ENCODE data around the gene ENTPD6.
A peak's percentile ranks its signal among the peaks of the same experiment; 100 is the strongest.
"Not testable (repeated sequence)": the region's sequence is repeated elsewhere in the genome, so short reads cannot be mapped to it uniquely, and the experiment has no call there.

ENTPD6 gene

DNA sequence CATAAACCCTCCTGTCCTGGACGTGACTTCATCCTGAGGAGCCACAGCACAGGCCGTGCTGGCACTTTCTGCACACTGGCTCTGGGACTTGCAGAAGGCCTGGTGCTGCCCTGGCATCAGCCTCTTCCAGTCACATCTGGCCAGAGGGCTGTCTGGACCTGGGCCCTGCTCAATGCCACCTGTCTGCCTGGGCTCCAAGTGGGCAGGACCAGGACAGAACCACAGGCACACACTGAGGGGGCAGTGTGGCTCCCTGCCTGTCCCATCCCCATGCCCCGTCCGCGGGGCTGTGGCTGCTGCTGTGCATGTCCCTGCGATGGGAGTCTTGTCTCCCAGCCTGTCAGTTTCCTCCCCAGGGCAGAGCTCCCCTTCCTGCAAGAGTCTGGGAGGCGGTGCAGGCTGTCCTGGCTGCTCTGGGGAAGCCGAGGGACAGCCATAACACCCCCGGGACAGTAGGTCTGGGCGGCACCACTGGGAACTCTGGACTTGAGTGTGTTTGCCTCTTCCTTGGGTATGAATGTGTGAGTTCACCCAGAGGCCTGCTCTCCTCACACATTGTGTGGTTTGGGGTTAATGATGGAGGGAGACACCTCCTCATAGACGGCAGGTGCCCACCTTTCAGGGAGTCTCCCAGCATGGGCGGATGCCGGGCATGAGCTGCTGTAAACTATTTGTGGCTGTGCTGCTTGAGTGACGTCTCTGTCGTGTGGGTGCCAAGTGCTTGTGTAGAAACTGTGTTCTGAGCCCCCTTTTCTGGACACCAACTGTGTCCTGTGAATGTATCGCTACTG is 30.3 kb downstream of the ENTPD6 start:
- no peak for DNase-seq

DNA sequence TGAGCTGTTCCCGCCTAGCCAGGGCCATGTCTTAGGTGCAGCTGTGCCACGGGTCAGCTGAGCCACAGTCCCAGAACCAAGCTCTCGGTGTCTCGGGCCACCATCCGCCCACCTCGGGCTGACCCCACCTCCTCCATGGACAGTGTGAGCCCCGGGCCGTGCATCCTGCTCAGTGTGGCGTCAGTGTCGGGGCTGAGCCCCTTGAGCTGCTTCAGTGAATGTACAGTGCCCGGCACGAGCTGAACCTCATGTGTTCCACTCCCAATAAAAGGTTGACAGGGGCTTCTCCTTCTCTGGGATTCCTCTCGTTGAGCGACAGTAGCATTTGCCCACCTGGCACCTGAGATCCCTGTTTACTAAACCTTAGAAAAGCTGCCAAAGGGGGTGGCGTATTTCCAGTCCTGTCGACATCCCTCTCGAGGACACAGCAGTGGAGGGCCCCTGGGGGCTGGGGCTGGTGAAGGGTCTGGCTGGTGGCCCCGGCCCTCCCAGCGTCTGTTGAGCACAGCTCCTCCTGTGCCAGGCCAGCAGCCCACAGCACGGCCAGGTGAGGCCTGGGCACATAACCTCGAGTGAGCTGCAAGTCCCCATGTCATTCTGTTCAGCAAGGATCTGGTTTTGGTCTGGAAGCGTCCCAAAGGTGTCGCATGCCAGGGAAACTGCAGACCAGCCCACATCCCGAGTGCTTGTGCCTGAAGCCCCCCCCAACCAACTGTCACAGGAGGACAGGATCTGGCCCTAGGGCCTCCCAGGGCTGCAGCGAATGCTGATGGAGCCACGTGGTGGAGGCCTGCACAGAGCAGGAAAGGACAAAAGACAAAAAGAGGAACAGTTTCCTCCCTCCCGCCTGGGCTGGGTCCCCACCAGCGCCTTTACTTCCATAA is 31.2 kb downstream of the ENTPD6 start:
- peak; percentile 41 for DNase-seq

DNA sequence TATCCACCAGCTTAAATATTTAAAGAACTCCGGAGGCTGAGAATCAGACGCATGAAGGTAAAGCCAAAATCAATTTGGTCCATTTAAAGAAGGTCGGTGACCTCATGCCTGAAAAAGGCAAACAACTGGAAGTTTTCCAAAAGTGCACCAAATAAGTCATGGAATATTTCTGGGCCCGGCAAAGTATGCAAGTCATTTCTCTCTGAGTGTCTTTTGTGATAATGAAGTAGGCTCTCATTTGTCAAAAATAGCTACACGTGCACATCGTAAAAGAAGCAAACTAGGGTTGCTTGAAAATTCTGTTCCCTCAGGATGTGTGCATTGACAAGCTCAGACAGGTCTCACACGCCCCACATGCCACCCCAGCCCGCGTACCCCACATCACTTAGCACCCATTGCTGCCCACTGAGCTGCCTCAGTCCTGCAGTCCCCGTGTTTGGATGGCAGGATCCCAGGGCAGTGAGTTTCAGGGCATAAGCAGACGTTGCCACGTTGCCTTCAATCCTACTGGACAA is 31.9 kb downstream of the ENTPD6 start:
- no peak for DNase-seq

DNA sequence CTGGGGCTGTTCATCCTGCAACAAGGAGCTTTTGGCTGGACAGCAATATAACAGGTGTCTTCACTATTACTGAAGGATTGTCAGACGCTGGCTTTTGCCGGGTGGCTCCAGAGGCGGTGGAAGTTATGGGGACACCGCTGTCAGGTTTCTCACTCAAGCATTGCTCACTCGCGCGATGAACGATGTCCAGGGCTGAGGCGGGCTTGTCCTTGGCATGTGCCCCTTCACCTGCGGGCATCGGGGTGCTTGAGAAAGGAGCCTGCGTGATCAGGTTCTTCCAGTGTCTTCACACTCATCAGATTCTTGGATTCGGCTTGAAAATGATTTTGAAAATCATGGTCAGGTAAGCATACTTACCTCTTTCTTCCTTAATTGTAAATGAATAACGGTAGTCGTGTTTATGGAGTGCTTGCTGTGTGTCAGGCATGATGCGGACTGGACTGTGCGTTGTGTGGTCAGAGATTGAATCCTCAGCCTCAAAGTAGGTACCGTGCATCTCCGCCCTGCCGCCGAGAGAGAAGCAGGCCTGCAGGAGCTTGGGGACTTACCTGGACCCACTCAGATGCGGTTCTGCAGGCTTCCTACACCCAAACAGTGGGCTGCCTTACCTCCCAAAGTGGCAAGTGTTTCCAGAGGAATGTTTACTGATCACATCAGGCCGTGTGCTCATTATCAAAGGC is 34.1 kb downstream of the ENTPD6 start:
- DNase-seq = no peak

DNA sequence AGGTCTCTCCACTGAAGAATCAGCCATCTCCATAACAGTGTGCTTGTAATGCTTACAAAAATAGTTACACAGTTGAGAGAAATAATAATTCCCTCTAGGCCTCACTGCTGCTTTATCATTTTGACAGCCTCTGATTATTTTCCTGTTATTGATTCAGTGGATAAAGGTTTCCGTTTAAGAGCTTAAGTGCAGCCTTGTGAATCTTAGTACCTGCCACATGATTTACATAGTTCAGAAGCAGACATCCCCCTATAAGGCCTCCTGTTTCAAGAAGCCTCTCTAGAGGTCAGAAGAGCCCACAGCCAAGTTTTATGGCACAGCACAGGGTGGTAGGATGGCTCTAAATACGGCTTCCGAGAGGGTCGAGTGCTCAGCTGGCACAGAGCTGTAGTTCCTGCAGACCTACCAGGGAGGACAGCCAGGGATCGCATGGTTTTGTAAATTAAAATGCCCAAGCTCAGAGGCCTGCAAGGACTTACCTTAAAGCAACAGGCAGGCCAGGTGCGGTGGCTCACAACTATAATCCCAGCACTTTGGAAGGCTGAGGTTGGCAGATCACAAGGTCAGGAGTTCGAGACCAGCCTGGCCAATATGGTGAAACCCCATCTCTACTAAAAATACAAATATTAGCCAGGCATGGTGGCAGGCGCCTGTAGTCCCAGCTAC is 34.8 kb downstream of the ENTPD6 start:
- no peak for DNase-seq

DNA sequence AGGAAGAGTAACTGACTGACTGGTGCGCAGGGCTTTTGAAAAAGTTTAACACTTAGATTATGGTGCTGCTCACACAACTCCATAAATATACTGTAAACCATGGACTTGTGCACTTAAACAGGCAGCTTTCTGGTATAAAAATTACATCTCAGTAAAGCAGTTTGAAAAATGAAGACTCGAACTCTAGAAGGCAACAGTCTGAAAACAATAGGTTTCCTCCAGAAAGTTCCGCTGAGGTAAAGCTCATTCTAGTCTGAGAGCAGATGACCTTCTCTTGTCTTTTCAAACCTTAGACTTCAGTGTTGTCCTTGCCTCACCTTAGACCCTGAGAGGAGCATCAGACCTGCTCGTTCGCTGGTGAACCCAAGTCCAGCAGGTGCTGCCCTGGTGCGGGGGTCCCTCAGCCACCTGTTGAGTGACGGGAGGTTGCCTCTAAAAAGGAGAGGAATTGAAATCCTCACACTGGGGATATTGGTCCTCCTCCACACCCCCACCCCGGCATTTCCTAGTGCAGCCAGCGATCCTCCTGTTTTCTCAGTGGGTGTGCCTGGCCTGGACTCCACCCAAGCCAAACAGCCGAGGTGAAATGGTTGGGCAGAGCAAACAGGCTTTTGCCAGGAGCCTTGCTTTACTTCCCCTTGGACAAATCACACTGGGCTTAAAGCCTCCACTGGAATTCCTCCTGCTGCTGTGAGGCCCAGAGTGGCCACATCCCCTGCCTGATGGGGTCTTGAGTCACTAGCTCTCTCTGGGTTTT is 37.7 kb downstream of the ENTPD6 start:
- no peak for DNase-seq

DNA sequence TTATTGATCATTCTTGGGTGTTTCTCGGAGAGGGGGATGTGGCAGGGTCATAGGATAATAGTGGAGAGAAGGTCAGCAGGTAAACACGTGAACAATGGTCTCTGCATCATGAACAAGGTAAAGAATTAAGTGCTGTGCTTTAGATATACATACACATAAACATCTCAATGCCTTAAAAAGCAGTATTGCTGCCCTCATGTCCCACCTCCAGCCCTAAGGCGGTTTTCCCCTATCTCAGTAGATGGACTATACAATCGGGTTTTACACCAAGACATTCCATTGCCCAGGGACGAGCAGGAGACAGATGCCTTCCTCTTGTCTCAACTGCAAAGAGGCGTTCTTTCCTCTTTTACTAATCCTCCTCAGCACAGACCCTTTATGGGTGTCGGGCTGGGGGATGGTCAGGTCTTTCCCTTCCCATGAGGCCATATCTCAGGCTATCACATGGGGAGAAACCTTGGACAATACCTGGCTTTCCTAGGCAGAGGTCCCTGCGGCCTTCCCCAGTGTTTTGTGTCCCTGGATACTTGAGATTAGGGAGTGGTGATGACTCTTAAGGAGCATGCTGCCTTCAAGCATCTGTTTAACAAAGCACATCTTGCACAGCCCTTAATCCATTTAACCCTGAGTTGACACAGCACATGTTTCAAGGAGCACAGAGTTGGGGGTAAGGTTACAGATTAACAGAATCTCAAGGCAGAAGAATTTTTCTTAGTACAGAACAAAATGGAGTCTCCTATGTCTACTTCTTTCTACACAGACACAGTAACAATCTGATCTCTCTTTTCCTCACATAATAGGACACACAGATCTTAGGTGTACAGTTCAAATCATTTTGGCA is 38.7 kb downstream of the ENTPD6 start:
- not testable (repeated sequence) for DNase-seq

DNA sequence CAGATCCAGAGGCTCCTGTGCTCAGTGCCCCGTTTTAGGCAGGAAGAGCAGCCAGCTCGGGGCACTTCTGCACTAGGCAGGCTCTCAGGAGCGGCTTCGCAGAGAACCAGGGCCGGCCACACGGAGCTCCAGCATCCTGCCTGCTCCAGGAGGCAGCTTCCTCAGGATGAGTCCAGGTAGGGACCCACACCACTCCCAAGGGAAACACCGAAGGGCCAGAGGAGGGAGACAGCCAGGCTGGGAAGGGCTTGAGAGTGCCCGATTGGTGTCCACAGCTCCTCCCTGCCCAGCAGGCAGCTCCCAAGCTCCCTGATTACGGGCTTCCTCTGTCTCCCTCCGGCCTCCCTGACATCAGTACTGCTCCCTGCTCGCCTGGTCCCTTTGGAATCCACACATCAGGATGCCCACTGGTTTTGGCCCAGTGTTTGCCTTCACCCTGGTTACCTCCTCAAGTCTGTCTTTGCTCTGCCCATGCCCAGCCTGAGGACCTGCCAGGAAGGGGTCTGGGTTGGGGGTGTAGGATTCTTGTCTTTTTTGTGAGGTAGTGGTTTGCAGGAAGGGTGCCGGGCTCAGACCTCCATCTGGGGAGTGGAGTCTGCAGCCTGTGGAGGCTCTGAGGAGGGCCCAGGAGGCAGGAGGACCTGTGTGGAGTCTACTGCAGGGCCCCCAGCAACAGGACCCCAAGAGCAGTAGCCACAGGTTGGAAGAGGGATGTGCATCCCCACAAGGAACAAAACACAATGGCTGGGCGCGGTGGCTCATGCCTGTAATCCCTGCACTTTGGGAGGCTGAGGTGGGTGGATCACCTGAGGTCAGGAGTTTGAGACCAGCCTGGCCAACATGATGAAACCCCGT is 41.2 kb downstream of the ENTPD6 start:
- DNase-seq = no peak

DNA sequence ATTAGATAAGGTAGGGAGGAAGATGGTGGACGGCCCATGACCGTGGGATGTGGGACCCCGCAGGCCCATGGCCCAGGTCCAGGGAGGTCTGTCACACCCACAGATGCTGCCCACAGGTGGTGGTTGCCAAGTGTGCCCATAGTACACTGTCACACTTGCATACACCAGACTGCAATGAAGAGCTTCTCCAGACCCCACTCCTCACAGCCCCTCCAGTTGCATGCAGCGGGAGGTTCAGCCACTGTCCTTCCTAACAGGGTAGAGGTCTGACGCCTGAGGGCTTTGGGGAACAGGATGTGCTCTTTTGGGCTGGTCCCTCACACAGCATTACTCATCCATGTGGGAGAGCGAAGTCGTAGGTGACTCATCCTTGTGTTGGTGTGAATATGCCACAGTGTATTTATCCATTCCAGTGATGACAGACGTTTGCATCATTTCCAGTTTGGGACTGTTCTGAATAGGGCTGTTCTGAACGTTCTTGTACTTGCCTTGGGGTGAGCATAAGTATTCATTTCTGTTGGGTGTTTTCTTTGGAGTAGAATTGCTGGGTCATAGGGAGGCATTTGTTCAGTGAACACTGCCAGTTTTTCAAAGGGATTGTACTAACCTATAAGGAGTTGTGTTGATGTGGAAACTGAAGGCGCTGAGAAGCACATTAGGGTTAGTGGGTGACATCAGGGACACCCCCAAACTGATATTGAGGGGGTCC is 42.3 kb downstream of the ENTPD6 start:
- DNase-seq = no peak

DNA sequence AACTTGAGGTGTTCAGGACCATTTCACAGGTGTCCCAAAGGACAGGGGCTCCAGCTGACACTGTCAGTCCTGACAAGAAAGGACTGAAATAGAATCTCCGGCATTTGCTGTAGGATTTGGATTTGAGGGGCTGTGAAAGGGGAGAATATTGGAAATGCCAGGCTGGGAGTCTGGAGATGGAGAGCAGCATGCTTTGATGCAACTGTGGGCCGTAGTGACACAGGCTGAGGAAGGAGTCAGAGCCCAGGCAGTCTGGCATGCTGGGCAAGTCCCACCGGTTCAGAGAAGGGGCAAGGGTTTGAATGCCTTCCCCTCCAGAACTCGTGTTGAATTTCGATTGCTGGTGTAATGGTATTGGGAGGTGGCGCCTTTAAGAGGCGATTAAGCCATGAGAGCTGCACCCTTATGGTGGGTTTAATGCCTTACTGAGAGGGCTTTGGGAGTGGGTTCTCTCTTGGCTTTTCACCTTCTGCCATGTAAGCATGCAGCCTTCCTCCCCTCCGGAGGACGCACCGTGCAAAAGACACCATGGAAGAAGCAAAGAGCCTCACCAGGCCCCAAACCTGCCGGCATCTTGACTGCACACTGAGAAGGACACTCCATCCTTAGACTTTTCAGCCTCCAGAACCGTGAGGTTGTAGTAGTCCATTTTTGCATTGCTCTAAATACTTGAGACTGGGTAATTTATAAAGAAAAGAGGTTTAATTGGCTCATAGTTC is 43.0 kb downstream of the ENTPD6 start:
- DNase-seq = no peak

DNA sequence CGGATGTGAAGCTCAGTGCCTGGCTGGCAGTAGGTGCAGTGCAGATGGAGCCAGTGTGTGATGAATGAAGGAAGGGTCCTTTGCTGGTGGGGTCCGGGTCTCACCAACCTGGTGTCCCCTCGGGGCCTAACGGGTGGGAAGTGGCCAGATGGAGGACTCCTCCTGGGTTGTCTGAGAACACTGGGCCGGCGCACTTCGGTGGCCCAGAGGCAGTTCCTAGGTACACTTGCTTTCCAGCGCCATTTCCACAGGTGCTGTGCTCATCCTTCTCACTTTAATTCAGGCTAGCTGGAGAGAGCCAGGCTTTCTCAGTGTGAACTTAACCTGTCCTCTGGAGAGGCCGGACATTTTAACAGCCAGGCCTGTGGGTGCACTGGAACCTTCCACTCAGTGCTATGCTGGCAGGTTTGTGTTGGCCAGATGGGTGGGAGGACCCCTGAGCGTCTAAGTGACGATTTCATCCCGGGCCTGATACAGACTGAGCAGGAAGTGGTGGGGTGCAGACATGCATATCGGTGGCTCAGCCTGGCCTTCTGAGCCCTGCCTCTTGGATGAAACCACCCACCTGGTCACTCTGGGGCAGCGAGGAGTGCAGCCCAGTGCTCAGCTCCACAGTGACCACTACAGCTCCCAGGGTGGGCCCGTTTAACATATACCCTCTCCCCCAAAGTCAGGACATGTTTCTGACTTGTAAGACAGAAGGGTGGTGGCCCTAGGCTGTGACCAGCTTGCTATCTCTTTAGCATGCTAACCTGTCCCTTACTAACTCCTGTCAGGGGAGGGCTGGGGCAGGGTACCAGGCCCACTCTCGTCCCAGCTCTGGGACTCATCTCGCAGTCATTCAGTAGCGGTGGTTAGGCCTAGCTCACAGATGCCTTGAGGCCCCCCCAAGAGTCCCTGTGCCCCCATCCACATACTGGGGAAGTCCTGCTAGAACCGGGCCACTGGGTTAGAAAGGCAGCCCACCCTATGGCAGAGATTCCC is 44.2 kb downstream of the ENTPD6 start:
- no peak for DNase-seq

DNA sequence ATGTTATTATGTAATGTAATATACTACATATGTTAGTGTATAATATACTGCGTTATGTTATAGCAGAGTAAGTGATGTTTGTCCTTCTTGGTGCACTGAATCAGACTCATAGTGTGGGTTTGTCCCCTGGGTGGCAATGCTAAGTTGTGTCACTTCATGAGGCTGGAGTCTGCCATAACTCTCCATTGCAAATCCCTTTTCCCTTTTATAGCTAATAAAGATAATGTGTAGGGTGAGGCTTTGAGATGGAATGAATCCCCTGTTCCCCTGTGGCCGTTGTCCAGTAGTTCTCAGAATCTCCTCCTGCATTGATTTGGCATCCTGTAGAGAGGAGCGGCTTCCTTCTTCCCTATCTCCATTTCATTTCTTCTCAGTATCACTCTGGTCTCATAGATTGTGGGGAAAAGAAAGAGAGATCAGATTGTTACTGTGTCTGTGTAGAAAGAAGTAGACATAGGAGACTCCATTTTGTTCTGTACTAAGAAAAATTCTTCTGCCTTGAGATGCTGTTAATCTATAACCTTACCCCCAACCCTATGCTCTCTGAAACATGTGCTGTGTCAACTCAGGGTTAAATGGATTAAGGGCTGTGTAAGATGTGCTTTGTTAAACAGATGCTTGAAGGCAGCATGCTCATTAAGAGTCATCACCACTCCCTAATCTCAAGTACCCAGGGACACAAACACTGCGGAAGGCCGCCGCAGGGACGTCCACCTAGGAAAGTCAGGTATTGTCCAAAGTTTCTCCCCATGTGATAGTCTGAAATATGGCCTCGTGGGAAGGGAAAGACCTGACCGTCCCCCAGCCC is 45.5 kb downstream of the ENTPD6 start:
- DNase-seq = not testable (repeated sequence)

DNA sequence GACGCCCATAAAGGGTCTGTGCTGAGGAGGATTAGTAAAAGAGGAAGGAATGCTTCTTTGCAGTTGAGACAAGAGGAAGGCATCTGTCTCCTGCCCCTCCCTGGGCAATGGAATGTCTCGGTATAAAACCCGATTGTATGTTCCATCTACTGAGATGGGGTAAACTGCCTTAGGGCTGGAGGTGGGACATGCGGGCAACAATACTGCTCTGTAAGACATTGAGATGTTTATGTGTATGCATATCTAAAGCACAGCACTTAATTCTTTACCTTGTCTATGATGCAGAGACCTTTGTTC is 46.1 kb downstream of the ENTPD6 start:
- DNase-seq = not testable (repeated sequence)

DNA sequence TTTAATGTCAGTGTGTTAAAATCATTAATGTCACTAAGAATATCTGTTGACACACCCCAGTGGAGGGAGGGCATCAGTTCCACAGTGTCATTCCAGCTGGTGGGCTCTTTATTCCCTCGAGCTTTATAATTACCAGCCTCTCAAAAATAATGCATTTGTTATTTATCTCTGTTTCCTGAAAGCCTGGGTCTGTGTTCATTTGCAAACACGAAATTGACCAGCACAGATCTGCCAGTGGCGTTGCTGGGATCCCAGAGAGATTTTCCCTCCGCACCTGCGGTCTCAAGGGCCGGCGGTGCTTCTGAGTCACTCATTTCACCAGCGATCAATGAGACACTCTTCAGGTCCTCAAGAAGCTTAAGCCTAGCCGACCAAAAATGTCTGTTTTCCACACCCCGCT is 46.7 kb downstream of the ENTPD6 start:
- DNase-seq = no peak

DNA sequence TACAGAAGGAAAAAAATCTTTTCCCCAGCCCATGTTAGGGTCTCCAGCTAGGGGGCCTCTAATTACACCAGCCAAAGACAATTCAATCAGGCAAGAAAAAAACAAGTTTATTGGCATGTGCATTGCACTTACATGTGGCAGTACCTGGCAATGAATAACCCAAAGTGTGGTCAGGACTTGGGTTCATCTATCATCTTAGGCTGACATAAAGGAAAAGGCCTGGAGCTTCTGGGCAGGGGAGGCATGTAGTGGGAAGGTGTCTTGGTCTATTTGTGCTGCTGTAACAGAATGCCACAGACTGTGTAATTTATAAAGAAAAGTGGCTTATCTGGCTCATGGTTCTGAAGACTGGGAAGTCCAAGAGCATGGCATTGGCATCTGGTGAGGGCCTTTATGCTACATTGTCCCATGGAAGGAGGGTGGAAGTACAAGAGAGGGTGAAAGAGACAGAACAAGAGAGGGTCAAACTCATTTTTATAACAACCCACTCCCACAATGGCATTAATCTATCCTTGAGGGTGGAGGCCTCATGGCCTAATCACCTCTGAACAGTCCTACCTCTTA is 48.0 kb downstream of the ENTPD6 start:
- no peak for DNase-seq

DNA sequence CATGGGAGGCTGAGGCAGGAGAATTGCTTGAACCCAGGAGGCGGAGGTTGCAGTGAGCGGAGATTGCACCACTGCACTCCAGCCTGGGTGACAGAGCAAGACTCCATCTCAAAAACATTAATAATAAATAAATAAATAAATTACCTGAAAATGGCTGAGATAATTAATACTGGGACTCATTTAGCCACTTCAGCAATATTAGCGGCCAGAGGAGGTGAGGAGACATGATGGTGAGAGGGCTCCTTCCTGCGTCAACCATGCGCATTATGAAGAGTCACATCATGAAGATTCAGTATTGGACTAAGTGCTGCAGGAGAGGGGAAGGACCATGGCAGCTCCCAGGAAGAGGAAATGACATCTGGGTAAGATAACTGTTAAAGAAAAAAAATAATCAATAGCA is 49.5 kb downstream of the ENTPD6 start:
- no peak for DNase-seq
